Measurements from ENCODE around the gene UNK.

DNA sequence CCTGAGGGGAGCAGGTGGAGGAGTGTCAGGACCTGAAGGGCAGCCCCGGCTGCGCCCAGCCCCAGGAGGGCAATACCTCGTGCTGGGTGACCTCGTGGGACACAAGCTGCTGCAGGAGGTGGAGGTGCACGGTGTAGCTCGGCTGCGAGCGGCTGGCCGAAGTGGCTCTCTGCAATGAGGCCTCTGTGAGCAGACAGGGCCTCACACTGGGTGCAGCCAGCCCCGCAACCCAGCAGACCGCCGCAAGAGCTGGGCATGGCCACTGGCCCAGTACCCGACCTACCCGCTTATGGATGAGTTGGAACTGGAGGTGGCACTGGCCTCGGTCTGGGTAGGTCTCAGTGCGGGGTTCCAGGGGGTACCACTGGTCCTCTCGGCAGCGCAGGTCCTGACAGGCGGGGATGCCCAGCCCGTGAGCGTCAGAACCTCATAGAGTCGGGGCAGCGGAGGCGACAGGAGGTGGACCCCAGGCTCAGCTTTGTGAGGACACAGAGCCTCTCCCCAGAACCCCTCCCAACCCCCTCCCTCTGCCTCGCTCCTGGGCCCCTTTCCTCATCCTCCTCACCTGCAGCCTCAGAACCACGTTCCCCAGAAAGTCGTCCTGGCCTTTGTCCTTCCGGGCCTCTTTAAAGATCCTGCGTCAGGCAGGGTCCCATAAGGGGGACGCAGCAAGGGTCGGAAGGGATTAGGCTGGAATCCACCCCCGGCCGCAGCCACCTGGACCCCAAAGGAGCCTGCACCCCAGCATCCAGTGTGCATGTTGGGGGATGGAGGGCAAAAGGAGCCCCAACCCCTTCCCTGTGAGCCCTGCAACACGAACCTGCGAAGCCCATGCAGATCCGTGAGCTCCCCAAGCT is 55.6 kb downstream of the UNK start:
- TF ChIP-seq EZH2 (IDR thresholded peaks at IDR 0.05; ENCODE audit: insufficient read depth, poor library complexity, severe bottlenecking) = no peak
- TF ChIP-seq EZH2phosphoT487 (IDR thresholded peaks at IDR 0.05; ENCODE audit: insufficient read depth, low read depth) = no peak
